Stimulated activated CD8-positive, alpha-beta memory T cell treated with anti-CD3 and anti-CD28 coated beads, Interleukin-12 subunit alpha, Interleukin-12 subunit beta, amount 100 ng/mL, for 4 hours (primary cell): ENCODE results near the gene MSX1.

Experiments
- DNase-seq: peaks from one replicate; pipeline ENCODE4 v3.0.0-alpha.2; 2020; ENCODE audit warnings: low read depth

MSX1 gene

DNA sequence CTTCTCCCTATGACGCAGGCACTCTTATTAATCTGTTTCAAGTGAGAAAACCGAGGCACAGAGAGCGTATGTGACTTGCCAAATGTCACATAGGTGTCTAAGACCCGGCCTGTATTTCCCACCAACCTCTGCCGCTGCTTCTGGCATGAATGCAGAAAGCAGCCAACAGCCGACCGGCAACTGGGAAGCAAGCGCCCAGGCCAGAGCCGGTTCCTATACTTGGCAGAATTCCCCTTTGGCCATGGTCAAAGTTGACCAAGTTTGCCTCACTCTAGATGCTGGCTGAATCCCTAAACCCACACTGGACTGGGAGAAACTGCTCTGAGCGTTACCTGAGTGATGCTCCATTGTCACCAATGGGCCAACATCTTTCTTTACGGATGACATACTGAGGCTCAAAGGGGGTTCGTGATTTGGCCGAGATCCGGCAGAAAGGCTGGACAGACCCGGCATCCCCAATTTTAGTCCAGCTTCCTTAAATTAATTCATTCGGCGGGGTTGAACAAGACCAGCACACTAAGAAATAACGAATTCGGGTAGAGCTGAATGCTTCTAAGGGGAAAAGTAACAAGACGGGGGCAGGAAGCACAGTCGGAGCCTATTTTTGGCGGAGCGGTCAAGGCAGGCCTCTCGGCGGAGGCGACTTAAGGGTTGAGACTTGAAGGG lies 11.2 kb downstream of the MSX1 start:
- no peak for DNase-seq

DNA sequence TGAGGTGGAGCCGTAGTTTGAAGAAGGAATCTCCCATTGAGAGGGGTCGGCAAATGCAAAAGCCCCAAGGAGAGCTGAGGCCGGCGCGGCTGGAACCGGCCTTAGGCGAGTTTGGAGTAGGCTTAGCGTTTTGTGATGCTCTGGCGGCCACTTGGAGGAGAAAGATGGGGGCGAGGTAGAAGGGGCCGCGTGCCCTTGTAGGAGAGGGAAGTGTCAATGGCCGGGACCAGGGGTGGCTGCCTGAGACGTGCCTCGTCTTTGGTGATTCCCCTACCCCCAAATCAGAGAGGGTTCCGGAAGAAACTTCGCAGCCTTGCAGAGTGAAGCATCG lies 11.7 kb downstream of the MSX1 start:
- no peak for DNase-seq

DNA sequence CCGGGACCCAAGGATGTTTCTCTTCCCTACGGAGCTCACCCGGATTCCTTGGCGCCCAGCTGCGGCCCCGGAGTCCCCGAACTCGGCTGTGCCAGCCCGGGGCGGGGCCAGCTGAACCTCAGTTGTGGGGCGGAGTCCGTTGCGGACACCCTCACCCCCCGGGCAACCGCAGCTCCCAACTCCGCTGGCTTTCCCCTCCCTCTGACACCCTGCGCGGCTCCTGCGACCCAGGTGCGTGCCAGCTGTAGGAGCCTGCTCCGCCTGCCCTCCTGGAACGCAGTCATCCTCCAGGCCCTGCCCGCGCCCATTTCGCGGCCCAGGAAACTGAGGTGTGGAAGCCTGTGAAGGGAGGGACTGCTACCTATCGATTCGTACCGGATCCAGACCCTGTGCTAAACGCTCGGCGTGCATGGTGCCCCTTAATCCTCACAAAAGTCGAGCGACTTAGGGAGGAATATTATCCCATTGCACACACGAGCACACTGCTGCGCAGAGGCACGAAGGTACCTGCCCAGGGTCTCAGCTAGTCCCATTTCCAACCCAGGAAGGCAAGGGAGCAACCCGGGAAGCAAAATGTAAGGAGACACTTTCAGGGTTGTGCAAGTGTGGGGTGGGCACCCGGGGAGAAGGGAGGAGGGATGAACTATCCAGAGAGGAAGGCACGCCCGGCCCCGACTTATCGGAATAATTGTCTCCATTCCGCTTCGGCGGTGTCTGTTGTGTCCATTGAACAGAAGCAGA lies 12.3 kb downstream of the MSX1 start:
- no peak for DNase-seq

DNA sequence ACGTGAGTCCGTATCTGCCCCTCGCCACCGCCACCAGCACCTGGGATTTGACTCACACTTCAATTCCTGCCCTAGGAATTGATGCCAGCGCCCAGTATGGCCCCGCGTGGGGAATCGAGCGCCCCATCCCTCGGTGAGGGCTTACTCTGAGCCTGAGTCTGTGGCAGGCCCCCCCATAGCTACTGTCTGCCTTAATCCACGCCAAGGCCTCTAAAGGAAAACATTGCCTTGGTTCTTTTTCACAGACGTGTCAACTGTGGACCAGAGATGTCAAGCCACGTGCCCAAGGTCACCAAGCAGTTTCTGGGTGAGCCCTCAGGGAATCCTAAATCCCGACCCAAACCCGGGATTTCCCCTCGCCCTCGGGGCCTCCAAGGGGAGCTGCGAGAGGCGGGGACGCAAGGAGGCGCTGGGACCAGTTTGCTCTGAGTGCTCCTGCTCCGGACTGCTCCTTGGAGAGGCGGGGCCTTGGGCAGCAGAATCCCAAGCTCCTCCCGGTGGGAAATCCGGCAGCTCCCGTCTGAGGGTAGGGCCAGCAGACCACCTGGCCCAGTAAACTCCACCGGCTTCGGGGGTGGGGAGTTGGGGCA lies 12.9 kb downstream of the MSX1 start:
- no peak for DNase-seq

- DNase-seq = no peak
Measured at GRCh38 chr4:4873203-4873602, 13.7 kb downstream of the MSX1 start.

- DNase-seq = no peak
Measured at GRCh38 chr4:4874254-4874653, 14.8 kb downstream of the MSX1 start.

- no peak for DNase-seq
Measured at GRCh38 chr4:4875147-4875546, 15.7 kb downstream of the MSX1 start.

DNA sequence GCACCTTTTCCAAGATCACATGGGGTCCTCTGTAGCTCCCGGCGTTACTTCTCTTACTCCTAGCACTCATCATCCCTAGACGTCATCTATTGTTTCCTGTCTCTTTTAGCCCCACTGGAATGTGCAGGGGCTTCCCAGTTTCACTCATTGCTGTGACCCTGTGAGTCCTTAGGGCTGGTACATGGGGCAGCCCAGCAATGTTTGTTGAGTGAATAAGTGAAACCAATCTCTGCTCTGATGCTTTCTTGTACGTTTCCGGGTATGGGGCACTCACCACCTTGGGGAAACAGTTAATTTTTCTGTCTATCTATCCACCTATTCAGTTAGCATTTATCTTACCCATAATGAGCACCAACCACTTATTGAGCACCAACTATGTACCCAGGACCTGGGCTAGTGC lies 16.1 kb downstream of the MSX1 start:
- no peak for DNase-seq

GRCh38 chr4:4876945-4877661 lies 17.6 kb downstream of the MSX1 start:
- no peak for DNase-seq

GRCh38 chr4:4880492-4880891 lies 21.0 kb downstream of the MSX1 start:
- no peak for DNase-seq

DNA sequence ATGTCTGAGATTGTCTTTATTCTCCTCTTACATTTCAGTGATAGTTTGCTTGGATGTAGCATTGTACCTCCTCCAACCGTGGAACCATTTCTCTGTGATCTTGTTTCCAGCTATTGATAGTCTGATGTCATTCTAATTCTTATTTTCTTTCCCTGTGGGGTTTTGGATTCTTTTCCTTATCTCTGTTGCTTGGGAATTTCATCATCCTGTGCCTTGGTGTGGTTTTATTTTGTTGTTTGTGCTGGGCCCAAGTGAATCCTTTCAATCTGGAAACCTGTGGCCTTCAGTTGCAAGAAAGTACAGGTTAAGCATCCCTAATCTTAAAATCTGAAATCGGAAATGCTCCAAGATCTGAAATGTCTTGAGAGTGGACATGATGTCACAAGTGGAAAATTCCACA lies 22.0 kb downstream of the MSX1 start:
- no peak for DNase-seq

DNA sequence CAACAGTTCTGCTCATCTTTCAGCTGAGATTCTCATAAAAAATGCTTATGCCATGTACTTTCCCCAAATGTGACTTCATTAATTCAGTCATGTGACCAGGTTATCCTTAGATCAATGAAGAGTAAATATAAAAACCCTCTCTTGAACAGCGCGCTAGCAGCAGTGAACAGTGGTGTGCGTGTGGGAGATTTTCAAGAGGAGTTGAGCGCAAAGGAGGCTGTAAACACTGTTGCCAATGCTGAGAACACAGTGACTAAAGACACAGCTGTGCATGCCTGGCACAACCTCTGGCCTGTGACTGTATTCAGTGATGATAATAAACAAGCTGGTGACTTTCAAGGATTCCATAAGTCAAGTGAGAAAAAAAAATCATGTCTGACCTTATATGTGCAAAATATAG lies 25.1 kb downstream of the MSX1 start:
- no peak for DNase-seq

DNA sequence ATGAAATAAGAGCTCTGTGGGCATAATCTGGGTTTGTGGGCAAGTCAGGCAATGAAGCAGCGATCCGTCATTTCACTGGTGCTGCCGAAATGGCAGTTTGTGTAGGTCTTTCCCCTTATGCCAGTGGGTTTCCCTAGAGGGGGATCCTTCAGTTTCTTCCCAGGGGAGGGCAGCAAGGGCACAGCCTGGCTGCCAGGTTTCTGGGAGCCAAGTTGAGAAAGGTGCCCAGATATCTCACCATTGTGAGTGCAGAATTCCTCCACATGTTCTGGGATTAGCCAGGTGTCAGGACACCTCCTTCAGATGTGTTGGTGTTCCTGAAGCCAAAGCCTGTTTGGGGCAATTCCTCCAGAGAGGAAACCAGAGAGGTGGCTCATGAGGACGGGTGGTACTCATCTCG lies 28.0 kb downstream of the MSX1 start:
- no peak for DNase-seq

- DNase-seq = no peak
Measured at GRCh38 chr4:4888695-4889094, 29.2 kb downstream of the MSX1 start.

- DNase-seq = no peak
Measured at GRCh38 chr4:4889781-4890180, 30.3 kb downstream of the MSX1 start.

- DNase-seq = no peak
Measured at GRCh38 chr4:4890574-4891255, 31.2 kb downstream of the MSX1 start.

- DNase-seq = no peak
Measured at GRCh38 chr4:4893721-4894120, 34.3 kb downstream of the MSX1 start.

GRCh38 chr4:4899202-4899925 lies 39.9 kb downstream of the MSX1 start:
- no peak for DNase-seq

DNA sequence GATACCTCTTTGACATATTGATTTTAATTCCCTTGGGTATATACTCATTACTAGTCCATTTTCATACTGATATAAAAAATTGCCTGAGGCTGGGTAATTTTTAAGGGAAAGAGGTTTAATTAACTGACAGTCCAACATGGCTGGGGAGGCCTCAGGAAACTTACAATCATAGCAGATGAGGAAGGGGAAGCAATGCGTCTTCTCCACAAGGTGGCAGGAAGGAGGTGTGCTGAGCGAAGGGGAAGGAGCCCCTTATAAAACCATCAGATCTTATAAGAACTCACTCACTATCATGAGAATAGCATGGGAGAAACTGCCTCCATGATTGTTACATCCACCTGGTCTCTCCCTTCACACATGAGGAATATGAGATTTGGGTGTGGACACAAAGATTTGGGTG lies 42.4 kb downstream of the MSX1 start:
- DNase-seq = no peak

DNA sequence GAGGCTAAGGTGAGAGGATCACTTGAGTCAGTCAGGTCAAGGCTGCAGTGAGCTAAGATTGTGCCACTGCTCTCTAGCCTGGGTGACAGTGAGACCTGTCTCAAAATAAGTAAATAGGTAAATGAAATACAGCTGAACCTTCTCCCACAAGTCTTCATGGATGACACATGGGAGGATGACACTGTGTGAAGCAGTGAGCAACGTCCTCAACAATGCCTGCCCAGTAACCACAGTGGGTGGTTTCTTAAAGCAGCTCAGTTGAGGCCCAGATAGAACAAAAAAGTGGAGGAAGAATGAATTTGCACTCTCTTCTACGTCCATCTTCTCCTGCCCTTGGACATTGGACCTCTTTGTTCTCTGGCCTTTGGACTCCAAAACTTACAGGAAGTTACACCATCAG lies 52.7 kb downstream of the MSX1 start:
- no peak for DNase-seq

GRCh38 chr4:4913147-4913561 lies 53.7 kb downstream of the MSX1 start:
- DNase-seq = no peak
